GM10266 (cell line): ENCODE data around the gene WDFY3.

Source experiments
- DNase-seq: peaks from one replicate; pipeline ENCODE4 v3.0.0; 2012; ENCODE audit errors: extremely low spot score
- CTCF ChIP-seq: IDR thresholded peaks from 2 replicates; pipeline ENCODE4 v1.5.1; 2012; ENCODE audit warnings: mild to moderate bottlenecking, low read depth; ENCODE audit not compliant: control insufficient read depth, insufficient read depth; ENCODE audit errors: missing control alignments

Gene WDFY3

GRCh38 chr4:84913176-84913575 is 53.3 kb downstream of the WDFY3 start:
- no peak for TF ChIP-seq CTCF
- no peak for DNase-seq

- no peak for TF ChIP-seq CTCF
- no peak for DNase-seq
Observed at GRCh38 chr4:84912741-84913140, 53.7 kb downstream of the WDFY3 start.

- no peak for DNase-seq
- no peak for TF ChIP-seq CTCF
Observed at GRCh38 chr4:84908876-84909275, 57.6 kb downstream of the WDFY3 start.

- no peak for TF ChIP-seq CTCF
- no peak for DNase-seq
Observed at GRCh38 chr4:84907145-84907544, 59.3 kb downstream of the WDFY3 start.

- no peak for TF ChIP-seq CTCF
- DNase-seq = no peak
Observed at GRCh38 chr4:84905646-84906045, 60.8 kb downstream of the WDFY3 start.

- TF ChIP-seq CTCF = no peak
- DNase-seq = no peak
Observed at GRCh38 chr4:84901740-84902281, 64.7 kb downstream of the WDFY3 start.

- TF ChIP-seq CTCF = no peak
- DNase-seq = no peak
Observed at GRCh38 chr4:84901173-84901572, 65.3 kb downstream of the WDFY3 start.

GRCh38 chr4:84899616-84900015 is 66.9 kb downstream of the WDFY3 start:
- no peak for TF ChIP-seq CTCF
- no peak for DNase-seq
